ENCODE measurements around the gene DBH.

- no peak for TF ChIP-seq REST (IDR thresholded peaks at IDR 0.05; ENCODE audit: insufficient replicate concordance, low read depth)
- TF ChIP-seq, protein P1, sequence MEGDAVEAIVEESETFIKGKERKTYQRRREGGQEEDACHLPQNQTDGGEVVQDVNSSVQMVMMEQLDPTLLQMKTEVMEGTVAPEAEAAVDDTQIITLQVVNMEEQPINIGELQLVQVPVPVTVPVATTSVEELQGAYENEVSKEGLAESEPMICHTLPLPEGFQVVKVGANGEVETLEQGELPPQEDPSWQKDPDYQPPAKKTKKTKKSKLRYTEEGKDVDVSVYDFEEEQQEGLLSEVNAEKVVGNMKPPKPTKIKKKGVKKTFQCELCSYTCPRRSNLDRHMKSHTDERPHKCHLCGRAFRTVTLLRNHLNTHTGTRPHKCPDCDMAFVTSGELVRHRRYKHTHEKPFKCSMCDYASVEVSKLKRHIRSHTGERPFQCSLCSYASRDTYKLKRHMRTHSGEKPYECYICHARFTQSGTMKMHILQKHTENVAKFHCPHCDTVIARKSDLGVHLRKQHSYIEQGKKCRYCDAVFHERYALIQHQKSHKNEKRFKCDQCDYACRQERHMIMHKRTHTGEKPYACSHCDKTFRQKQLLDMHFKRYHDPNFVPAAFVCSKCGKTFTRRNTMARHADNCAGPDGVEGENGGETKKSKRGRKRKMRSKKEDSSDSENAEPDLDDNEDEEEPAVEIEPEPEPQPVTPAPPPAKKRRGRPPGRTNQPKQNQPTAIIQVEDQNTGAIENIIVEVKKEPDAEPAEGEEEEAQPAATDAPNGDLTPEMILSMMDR (IDR thresholded peaks at IDR 0.05; ENCODE audit: insufficient read depth, low read length): no peak
- TF ChIP-seq POLR2AphosphoS5 (IDR thresholded peaks at IDR 0.05; ENCODE audit: low read depth): no peak
- no peak for TF ChIP-seq GABPA (IDR thresholded peaks at IDR 0.05; ENCODE audit: low read depth)
Observed at GRCh38 chr9:133610845-133611244, 25.3 kb upstream of the DBH start.
